PC-9 (cell line): ENCODE measurements around the gene MICAL2.

Experiments used
- CTCF ChIP-seq: fragments of 200-600 bp; sonication (generic); conservative IDR thresholded peaks from 2 replicates; pipeline ENCODE4 v1.6.1; 2017; ENCODE audit warnings: mixed run types, antibody characterized with exemption, mild to moderate bottlenecking, moderate library complexity
- EZH2 ChIP-seq: fragments of 200-600 bp; sonication (generic); IDR thresholded peaks from 2 replicates; pipeline ENCODE4 v1.8.0; 2017; ENCODE audit warnings: antibody characterized with exemption, low read depth

DNA sequence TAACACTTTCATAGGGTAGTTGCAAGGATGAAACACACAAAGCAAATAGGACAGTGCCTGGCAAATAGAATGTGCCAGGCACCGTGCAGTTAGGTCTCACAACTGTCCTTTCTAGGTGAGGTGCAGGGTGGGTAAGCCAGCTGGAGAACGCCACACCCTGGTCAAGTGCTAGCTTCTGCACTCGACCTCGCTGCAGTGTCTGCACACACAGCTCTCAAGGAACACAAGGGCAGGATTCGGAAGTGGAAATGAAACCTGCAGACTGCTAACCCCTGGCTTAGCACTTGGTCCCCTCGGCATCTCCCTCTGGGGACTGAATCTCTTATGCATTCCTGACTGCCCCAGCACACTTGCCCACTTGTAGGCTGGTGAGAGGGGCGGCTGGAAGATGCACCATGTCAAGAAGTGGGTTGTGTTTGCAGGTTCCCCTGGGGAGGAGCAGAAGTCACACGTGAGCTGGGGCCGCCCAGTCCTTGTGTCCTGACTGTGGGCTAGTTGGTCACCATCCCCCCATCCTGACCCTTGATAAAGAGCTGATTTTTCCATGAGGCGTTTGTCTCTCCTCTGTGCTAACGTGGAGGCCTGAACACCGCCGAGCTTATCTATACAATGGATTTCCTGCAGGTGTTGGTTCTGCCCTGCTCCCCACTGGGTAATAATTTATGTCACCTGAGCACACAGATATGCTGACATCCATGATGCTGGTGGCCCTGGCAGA lies 89.0 kb downstream of the MICAL2 start:
- no peak for TF ChIP-seq CTCF
- no peak for TF ChIP-seq EZH2
